Effector memory CD8-positive, alpha-beta T cell (primary cell): ENCODE measurements around the gene TMEM134.
A peak's percentile ranks its signal among the peaks of the same experiment; 100 is the strongest.

Experiments used
- ATAC-seq: fragments of 150-1000 bp; cut with Tn5 transposase; replicated peaks from 2 replicates; pipeline ENCODE4 v1.10.0; 2021; ENCODE audit warnings: mild to moderate bottlenecking, moderate library complexity
- DNase-seq, 3 experiments: peaks; one replicate each; pipeline ENCODE4 v3.0.0; 2021
- H3K27ac Mint-ChIP-seq, 2 donors: one replicate each; pipeline ENCODE4 v1.8.0; 2022; ENCODE audit warnings: mild to moderate bottlenecking in 2 of 2, mixed read lengths in 2 of 2, moderate library complexity in 2 of 2
- H3K27me3 Mint-ChIP-seq, 2 donors: one replicate each; pipeline ENCODE4 v1.8.0; 2022; ENCODE audit warnings: mixed read lengths in 2 of 2
- H3K36me3 Mint-ChIP-seq: one replicate; pipeline ENCODE4 v1.8.0; 2022; ENCODE audit warnings: mild to moderate bottlenecking, moderate library complexity, mixed read lengths; ENCODE audit not compliant: insufficient read depth
- H3K4me1 Mint-ChIP-seq, 2 donors: one replicate each; pipeline ENCODE4 v1.8.0; 2022; ENCODE audit warnings: low read depth in 2 of 2, mixed read lengths in 2 of 2
- H3K4me3 Mint-ChIP-seq, 2 donors: one replicate each; pipeline ENCODE4 v1.8.0; 2022; ENCODE audit warnings: mild to moderate bottlenecking in 2 of 2, mixed read lengths in 2 of 2, moderate library complexity in 2 of 2
- H3K9me3 Mint-ChIP-seq, 2 donors: one replicate each; pipeline ENCODE4 v1.8.0; 2022; ENCODE audit warnings: mixed read lengths in 2 of 2

The TMEM134 gene

GRCh38 chr11:67419325-67420049, 49.6 kb downstream of the TMEM134 start:
- Mint-ChIP-seq H3K4me1 (peaks cover 46 to 54% of the 10 kb centered on the region in 2 donors), H3K36me3 (peaks cover 21% of the 10 kb centered on the region), H3K27me3 (no peaks in the 10 kb centered on the region), H3K4me3 (peak overlapping the region; percentile 72 to 82), H3K9me3 (no peaks in the 10 kb centered on the region), H3K27ac (peak overlapping the region; percentile 79 to 89)
- ATAC-seq (no peak), DNase-seq (no peak)

DNA sequence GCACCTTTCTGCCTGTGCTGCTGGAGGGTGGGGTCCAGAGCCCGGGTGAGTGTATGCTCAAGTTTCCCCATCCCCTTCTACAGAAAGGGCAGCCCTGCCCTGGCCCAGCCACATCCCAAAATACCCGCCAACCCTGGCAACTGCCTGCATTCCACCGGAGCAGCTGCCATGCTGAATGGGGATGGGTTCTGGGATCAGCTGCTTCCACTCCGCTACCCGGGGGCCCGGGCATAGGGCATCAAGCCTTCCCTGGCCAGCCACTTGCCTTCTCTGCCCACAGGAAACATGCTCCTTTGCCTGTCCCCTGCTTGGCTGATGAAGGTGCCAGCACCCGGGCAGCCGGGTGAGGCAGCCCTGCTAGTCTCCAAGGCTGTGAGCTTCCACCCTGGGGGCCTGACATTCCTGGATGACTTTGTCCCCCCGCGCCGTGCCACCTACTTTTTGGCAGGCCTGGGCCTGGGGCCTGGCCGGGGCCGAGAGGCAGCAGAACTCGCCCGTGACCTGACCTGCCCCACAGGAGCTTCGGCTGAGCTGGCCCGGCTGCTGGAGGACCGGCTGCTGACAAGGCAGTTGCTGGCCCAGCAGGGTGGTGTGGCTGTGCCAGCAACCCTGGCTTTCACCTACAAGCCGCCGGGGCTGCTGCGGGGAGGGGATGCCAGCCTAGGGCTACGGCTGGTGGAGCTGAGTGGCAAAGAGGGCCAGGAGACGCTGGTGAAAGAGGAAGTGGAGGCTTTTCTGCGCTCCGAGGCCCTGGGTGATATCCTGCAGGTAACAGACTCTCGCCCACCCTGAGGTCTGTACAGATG, 50.4 kb downstream of the TMEM134 start:
- peaks cover 21% of the 10 kb centered on the region for H3K36me3 Mint-ChIP-seq
- peak in 1 of 3 experiments; percentile 56 for DNase-seq
- peak overlapping the region; percentile 72 to 82 for H3K4me3 Mint-ChIP-seq
- peaks cover 51 to 55% of the 10 kb centered on the region in 2 donors for H3K4me1 Mint-ChIP-seq
- peak overlapping the region; percentile 79 to 87 for H3K27ac Mint-ChIP-seq
- no peaks in the 10 kb centered on the region for H3K9me3 Mint-ChIP-seq
- H3K27me3 Mint-ChIP-seq, result no peaks in the 10 kb centered on the region
- ATAC-seq, result peak; percentile 16

GRCh38 chr11:67417425-67417824, 51.6 kb downstream of the TMEM134 start:
- H3K27ac Mint-ChIP-seq, result peak overlapping the region; percentile 58 to 87
- ATAC-seq (no peak), DNase-seq (no peak)
- H3K27me3 Mint-ChIP-seq, result no peaks in the 10 kb centered on the region
- peaks cover 56 to 63% of the 10 kb centered on the region in 2 donors for H3K4me1 Mint-ChIP-seq
- H3K4me3 Mint-ChIP-seq, result peak overlapping the region; percentile 80 to 82
- H3K36me3 Mint-ChIP-seq, result peaks cover 18% of the 10 kb centered on the region
- no peaks in the 10 kb centered on the region for H3K9me3 Mint-ChIP-seq

DNA sequence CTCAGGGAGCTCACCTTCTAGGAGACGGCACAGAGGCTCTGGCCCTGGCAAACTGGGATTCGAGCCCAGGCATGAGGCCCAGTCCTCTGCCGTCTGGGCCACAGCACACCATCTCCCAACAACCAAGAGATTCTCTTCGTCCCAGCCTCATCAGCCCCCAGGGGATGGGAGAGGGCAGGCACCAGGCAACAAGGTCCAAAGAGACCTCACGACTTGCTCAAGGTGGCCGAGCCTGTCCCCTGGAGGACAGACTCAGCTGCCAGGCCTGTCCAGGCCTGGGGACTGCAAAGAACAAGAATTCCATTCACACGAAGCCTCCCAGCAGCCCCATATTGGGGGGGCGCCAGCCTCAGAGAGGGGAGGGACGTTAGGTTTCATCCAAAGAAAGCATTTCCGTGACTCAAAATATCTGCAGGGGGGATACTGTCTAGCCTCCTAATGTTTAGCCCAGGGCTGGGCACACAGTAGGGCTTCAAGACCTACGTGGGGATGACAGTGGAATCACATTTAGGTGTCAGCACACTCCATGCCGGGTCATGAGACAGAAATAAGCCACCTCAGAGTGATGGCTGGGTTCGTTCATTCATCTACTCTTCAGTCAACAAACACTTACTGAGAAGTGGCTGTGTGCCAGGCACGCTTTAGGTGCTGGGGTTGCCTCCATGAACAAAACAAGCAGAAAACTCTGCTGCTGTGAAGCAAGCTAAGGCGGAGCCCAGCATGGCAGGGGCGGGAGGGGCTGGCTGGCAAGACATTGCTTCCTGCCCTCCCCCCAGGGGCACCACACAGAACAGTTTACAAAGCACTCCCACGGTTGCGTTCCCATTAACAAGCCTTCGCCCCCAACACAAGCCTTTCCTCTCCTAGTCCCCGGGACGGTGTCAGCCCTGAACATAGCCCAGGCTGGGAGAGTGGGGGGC, 52.4 kb downstream of the TMEM134 start:
- Mint-ChIP-seq H3K27me3 (no peaks in the 10 kb centered on the region), H3K4me1 (peaks cover 64 to 70% of the 10 kb centered on the region in 2 donors), H3K4me3 (peak overlapping the region; percentile 80 to 82), H3K36me3 (peaks cover 21% of the 10 kb centered on the region), H3K9me3 (no peaks in the 10 kb centered on the region), H3K27ac (peak overlapping the region; percentile 87 to 91)
- DNase-seq (peak; percentile 74 to 79 (median 78)), ATAC-seq (peak; percentile 51)

GRCh38 chr11:67415501-67416304, 53.3 kb downstream of the TMEM134 start, which contains the start of gene CARNS1:
Gene CARNS1, plus strand, starts transcription at chr11:67415678. Its CDS starts 522 bp downstream, at chr11:67416200.
- peak within 1 kb of the TSS; percentile 87 to 91 for H3K27ac Mint-ChIP-seq
- no peaks in the 10 kb centered on the region for H3K9me3 Mint-ChIP-seq
- DNase-seq, result no peak
- peaks cover 67 to 76% of the 10 kb centered on the region in 2 donors for H3K4me1 Mint-ChIP-seq
- ATAC-seq, result no peak
- H3K36me3 Mint-ChIP-seq, result peaks cover 20% of the 10 kb centered on the region
- H3K27me3 Mint-ChIP-seq, result no peaks in the 10 kb centered on the region
- H3K4me3 Mint-ChIP-seq, result peak within 1 kb of the TSS; percentile 80 to 82

GRCh38 chr11:67413266-67413849, 55.7 kb downstream of the TMEM134 start:
- Mint-ChIP-seq H3K4me1 (peaks cover 74 to 79% of the 10 kb centered on the region in 2 donors), H3K27ac (peak overlapping the region; percentile 20 to 80), H3K27me3 (no peaks in the 10 kb centered on the region), H3K36me3 (peaks cover 32% of the 10 kb centered on the region), H3K9me3 (no peaks in the 10 kb centered on the region), H3K4me3 (peak overlapping the region; percentile 57 to 74)
- ATAC-seq (no peak), DNase-seq (no peak)

GRCh38 chr11:67412495-67413179, 56.4 kb downstream of the TMEM134 start:
- Mint-ChIP-seq H3K9me3 (no peaks in the 10 kb centered on the region), H3K27me3 (no peaks in the 10 kb centered on the region), H3K4me3 (peak overlapping the region; percentile 57 to 97), H3K4me1 (peaks cover 75 to 81% of the 10 kb centered on the region in 2 donors), H3K36me3 (peaks cover 37% of the 10 kb centered on the region), H3K27ac (peak overlapping the region; percentile 35 to 80)
- ATAC-seq, result no peak
- no peak for DNase-seq

DNA sequence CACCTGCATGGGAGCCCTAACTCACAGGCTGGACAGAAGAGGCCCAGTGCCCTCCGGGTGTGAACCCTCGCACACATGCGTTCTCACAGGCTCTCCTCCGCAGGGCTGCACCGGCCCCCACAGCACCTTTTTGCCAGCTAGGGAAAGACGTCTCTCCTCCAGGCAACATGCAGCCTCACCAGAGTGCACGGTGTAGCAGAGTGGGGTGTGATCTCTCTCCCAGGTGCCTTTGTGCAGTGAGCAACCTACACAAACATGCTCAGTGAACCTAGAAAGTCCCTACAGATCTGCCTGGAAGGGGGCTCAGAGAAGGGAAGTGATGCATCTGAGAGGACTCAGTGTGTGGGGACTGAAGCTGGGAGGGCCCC, 57.3 kb downstream of the TMEM134 start:
- Mint-ChIP-seq H3K4me1 (peaks cover 75 to 81% of the 10 kb centered on the region in 2 donors), H3K9me3 (no peaks in the 10 kb centered on the region), H3K27me3 (no peaks in the 10 kb centered on the region), H3K36me3 (peaks cover 46% of the 10 kb centered on the region), H3K4me3 (peak overlapping the region; percentile 44 to 97), H3K27ac (no peak overlapping the region)
- DNase-seq, result no peak
- no peak for ATAC-seq
